ENCODE data around the gene CARMIL3.
"Not testable (repeated sequence)": the region's sequence is repeated elsewhere in the genome, so short reads cannot be mapped to it uniquely, and the experiment has no call there.

DNA sequence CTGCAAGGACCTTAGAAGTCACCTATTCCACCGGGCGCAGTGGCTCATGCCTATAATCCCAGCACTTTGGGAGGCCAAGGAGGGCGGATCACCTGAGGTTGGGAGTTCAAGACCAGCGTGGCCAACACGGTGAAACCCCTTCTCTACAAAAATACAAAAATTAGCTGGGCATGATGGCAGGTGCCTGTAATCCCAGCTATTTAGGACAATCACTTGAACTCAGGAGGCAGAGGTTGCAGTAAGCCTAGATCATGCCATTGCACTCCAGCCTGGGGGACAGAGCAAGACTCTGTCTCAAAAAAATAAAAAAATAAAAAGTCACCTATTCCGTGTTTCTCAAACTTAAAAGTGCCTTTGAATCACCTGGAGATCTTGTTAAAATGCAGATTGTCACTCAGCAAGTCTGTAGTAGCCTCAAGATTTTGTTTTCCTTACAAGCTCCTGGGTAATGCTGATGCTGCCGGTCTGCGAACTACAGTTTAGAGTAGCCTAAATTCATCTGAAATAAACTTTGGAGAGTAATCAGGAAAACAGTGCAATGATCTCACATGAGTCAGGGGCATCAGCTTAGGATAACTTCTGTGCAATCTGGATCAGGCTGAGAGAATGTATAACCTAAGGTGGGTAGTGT is 53.9 kb downstream of the CARMIL3 start:
- TF ChIP-seq CTCF (conservative IDR thresholded peaks at IDR 0.05; ENCODE audit: low read length); EZH2phosphoT487 (IDR thresholded peaks at IDR 0.05; ENCODE audit: borderline replicate concordance, low read depth, low read length): not testable (repeated sequence)

All from OCI-LY7 (cell line).